Spleen (tissue), 11 donors: ENCODE measurements around the gene KCNJ4. TPM values are rescaled to one million over a fixed set of nuclear protein-coding genes. Genes with fewer than 3 reads are reported as not detected.
A peak's percentile ranks its signal among the peaks of the same experiment; 100 is the strongest.

Experiments used
- DNase-seq: peaks from one replicate; pipeline ENCODE4 v3.0.0-alpha.2; 2020
- H3K27ac ChIP-seq, 8 donors: fragments of 200-600 bp; sonication (generic) in 7 of 8; 1 replicate in 4 of 8; 2 replicates in 4 of 8; pipeline versions ENCODE4 v1.5.0 to v1.8.0; 2016 to 2021; ENCODE audit warnings: inconsistent platforms in 4 of 8, mild to moderate bottlenecking in 4 of 8, moderate library complexity in 1 of 8
- H3K27me3 ChIP-seq, 7 donors: fragments of 200-600 bp; sonication (generic) in 6 of 7; replicated peaks in 1 of 7; 1 replicate in 4 of 7; 2 replicates in 3 of 7; pipeline versions ENCODE4 v1.5.0 to v1.8.0; 2016 to 2021; ENCODE audit warnings: inconsistent platforms in 3 of 7, mild to moderate bottlenecking in 1 of 7
- H3K36me3 ChIP-seq, 6 donors: fragments of 200-600 bp; sonication (generic) in 5 of 6; 1 replicate in 4 of 6; 2 replicates in 2 of 6; pipeline versions ENCODE4 v1.5.0 to v1.8.0; 2016 to 2021; ENCODE audit warnings: inconsistent platforms in 2 of 6
- H3K4me1 ChIP-seq, 6 donors: fragments of 200-600 bp; sonication (generic) in 5 of 6; 1 replicate in 3 of 6; 2 replicates in 3 of 6; pipeline versions ENCODE4 v1.5.0 to v1.8.0; 2016 to 2021; ENCODE audit warnings: inconsistent platforms in 3 of 6
- H3K4me3 ChIP-seq, 8 donors: fragments of 200-600 bp; sonication (generic) in 7 of 8; 1 replicate in 4 of 8; 2 replicates in 4 of 8; pipeline versions ENCODE4 v1.5.0 to v1.8.0; 2016 to 2021; ENCODE audit warnings: inconsistent platforms in 4 of 8, mild to moderate bottlenecking in 4 of 8, moderate library complexity in 2 of 8
- H3K9me3 ChIP-seq, 8 donors: fragments of 200-600 bp; sonication (generic) in 7 of 8; 1 replicate in 4 of 8; 2 replicates in 4 of 8; pipeline versions ENCODE4 v1.5.0 to v1.8.0; 2016 to 2021; ENCODE audit warnings: inconsistent platforms in 4 of 8
- POLR2A ChIP-seq, 3 donors: fragments of 450-650 bp; IDR thresholded peaks; one replicate each; pipeline ENCODE4 v1.5.1; 2017; ENCODE audit warnings: antibody characterized with exemption in 3 of 3, mild to moderate bottlenecking in 1 of 3
- POLR2AphosphoS5 ChIP-seq, 3 donors: sonication (generic); formaldehyde crosslinking; IDR thresholded peaks; one replicate each; pipeline ENCODE4 v1.5.1; 2017; ENCODE audit warnings: antibody characterized with exemption in 3 of 3
- WGBS, 5 donors: extraction: QIAGEN DNeasy Blood & Tissue Kit in 3 of 5; methylation state at CpG; one replicate each; pipeline versions ENCODE4 v1.1.5 to v1.1.7; 2013 to 2018; 5-methylcytosine and 5-hydroxymethylcytosine counted together
- intact Hi-C: fragments of 100-400 bp; cut with DNase I; formaldehyde crosslinking; loops from one replicate; pipeline ENCODE4 v1.15.0; 2023; ENCODE audit warnings: low total_unique reads
- polyA plus RNA-seq, 3 donors: library from polyadenylated mRNA; stranded (reverse); fragments of 200-250 nt; gene quantifications; one replicate each; pipeline ENCODE4 v1.2.1, GENCODE V29; 2013
- total RNA-seq, 7 donors: library from RNA; depleted of rRNA in 3 of 7; stranded (reverse); fragments of >200 nt in 3 of 7; fragmentation: NEBNext Ultra II Directional in 4 of 7; extraction: Animal tissue kit (Norgen Biotek cat#: 25700) in 4 of 7; gene quantifications; one replicate each; pipeline versions ENCODE4 v1.1.0 to v1.2.1, GENCODE V29; 2016 to 2021
- TF ChIP-seq, protein P1 (sequence below), 11 experiments: fragments of 200-600 bp in 7 of 11; fragments of 450-650 bp in 4 of 11; sonication (generic) in 4 of 11; IDR thresholded peaks in 8 of 11; conservative IDR thresholded peaks in 3 of 11; 1 replicate in 7 of 11; 2 replicates in 4 of 11; pipeline versions ENCODE4 v1.4.0 to v1.8.0; 2016 to 2021; ENCODE audit warnings: antibody characterized with exemption in 11 of 11, inconsistent platforms in 4 of 11, mild to moderate bottlenecking in 1 of 11
- donor health status: healthy with polysubstance abuse.
- donor health status: DM: no; HTN: no; CAD: no; lungs with moderate emphysema.
- donor health status: DM: no; HTN: no; CAD: no.
- donor health status: Bipolar disorder and iron deficiency.
- donor health status: healthy.
- donor health status: DM: no; HTN: no; CAD: no.
- donor health status: DM: yes; HTN: yes; CAD: no.

Gene KCNJ4
- total and polyA plus RNA-seq, 10 donors: not detected

DNA sequence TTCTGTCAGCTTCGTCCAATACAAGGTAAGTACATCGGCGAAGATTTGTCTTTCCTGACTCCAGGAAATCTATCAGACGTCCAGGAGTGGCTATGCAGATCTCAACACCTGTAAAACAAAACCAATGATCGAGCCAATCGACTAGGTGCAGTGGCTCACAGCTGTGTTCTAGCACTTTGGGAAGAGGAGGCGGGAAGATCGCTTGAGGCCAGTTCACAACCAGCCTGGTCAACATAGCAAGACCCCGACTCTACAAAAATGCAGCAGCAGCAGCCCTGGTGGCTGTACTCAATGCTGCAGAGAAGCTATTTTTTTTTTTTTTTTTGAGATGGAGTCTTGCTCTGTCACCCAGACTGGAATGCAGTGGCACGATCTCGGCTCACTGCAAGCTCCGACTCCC, 39.9 kb upstream of the KCNJ4 start:
- no peaks in the 10 kb centered on the region for H3K27me3 ChIP-seq

DNA sequence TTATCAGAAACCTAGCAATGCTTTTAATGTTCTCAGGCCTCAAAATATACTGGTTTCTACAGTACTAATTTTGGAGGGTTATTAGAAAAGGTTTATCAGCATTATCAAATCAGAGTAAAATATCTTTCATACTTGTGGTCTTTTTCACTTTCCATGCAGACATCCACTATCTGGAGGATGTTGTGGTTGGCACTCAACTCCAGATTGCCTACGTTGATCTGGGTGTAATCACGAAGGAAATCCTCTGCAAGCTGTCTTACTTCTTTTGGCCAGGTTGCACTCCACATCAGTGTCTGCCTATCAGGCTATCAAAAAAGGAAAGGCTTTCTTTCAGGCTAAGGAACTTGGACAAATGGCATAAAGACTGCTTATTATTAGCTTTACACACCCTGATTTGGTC, 39.5 kb upstream of the KCNJ4 start:
- TF ChIP-seq POLR2A (IDR thresholded peaks at IDR 0.05) (no peak), POLR2AphosphoS5 (IDR thresholded peaks at IDR 0.05) (no peak)
- TF ChIP-seq, protein P1, sequence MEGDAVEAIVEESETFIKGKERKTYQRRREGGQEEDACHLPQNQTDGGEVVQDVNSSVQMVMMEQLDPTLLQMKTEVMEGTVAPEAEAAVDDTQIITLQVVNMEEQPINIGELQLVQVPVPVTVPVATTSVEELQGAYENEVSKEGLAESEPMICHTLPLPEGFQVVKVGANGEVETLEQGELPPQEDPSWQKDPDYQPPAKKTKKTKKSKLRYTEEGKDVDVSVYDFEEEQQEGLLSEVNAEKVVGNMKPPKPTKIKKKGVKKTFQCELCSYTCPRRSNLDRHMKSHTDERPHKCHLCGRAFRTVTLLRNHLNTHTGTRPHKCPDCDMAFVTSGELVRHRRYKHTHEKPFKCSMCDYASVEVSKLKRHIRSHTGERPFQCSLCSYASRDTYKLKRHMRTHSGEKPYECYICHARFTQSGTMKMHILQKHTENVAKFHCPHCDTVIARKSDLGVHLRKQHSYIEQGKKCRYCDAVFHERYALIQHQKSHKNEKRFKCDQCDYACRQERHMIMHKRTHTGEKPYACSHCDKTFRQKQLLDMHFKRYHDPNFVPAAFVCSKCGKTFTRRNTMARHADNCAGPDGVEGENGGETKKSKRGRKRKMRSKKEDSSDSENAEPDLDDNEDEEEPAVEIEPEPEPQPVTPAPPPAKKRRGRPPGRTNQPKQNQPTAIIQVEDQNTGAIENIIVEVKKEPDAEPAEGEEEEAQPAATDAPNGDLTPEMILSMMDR (IDR thresholded peaks at IDR 0.05 in 8 of 11, conservative IDR thresholded peaks at IDR 0.05 in 3 of 11): no peak
- H3K36me3 ChIP-seq: peaks cover 16 to 100% (median 99%) of the 10 kb centered on the region in 6 donors
- H3K4me3 ChIP-seq: no peak overlapping the region
- no peak for DNase-seq
- H3K9me3 ChIP-seq: no peaks in the 10 kb centered on the region
- intact Hi-C loops: no loop called here
- 26 to 50% (median 35%) methylated on average over 2 of the region's 2 CpGs for WGBS, 5 donors
- no peak overlapping the region for H3K27ac ChIP-seq
- peaks cover 6 to 97% (median 38%) of the 10 kb centered on the region in 6 donors for H3K4me1 ChIP-seq
- no peaks in the 10 kb centered on the region for H3K27me3 ChIP-seq

More for the DNA sequence above, 39.9 kb upstream of the KCNJ4 start:
- Histone ChIP-seq H3K4me3 (no peak overlapping the region), H3K36me3 (peaks cover 16 to 100% (median 99%) of the 10 kb centered on the region in 6 donors), H3K9me3 (no peaks in the 10 kb centered on the region), H3K4me1 (peaks cover 7 to 98% (median 41%) of the 10 kb centered on the region in 6 donors), H3K27ac (no peak overlapping the region)
- no peak for DNase-seq
- intact Hi-C loops: no loop called here
- TF ChIP-seq POLR2AphosphoS5 (IDR thresholded peaks at IDR 0.05) (peak in 1 of 3 donors; percentile 34), POLR2A (IDR thresholded peaks at IDR 0.05) (no peak)
- TF ChIP-seq, protein P1 (IDR thresholded peaks at IDR 0.05 in 8 of 11, conservative IDR thresholded peaks at IDR 0.05 in 3 of 11): no peak
- WGBS, 5 donors: 91 to 97% (median 94%) methylated on average over 12 of the region's 12 CpGs

DNA sequence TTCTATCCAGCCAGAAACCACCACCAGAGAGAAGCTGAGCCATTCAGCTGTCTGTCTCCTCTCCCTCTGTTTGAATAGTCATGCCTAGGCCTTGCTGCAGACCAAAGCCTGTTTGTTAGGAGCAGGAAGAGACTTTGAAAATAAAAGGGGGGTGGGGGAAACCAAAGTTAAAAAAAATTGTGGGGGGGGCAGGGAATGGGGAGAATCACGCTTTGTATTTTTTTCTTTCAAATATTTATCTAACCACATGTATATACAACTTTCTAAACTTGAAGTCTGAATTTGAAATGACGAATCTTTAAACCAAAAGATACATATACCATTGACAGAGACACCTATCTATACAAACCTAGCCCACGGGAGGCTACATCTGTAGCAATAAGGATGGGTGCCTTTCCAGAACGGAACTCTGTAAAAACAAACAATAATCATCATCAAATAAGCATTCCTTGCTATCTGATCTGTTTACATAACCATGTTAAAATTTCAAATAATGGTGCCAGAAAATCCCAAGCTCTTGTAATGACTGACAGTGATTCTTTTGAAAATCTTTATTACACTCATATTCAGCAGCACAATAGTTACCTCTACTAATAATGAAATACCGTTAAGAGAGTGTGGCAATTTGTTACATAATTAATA, 36.8 kb upstream of the KCNJ4 start:
- Histone ChIP-seq H3K36me3 (peaks cover 21 to 100% (median 100%) of the 10 kb centered on the region in 6 donors), H3K27me3 (no peaks in the 10 kb centered on the region), H3K4me3 (no peak overlapping the region), H3K9me3 (no peaks in the 10 kb centered on the region), H3K4me1 (peaks cover 3 to 95% (median 27%) of the 10 kb centered on the region in 6 donors), H3K27ac (no peak overlapping the region)
- TF ChIP-seq POLR2AphosphoS5 (IDR thresholded peaks at IDR 0.05) (no peak), POLR2A (IDR thresholded peaks at IDR 0.05) (no peak)
- TF ChIP-seq, protein P1 (IDR thresholded peaks at IDR 0.05 in 8 of 11, conservative IDR thresholded peaks at IDR 0.05 in 3 of 11): no peak
- WGBS, 5 donors: 77 to 92% (median 80%) methylated on average over 5 of the region's 5 CpGs
- intact Hi-C loops: no loop called here
- no peak for DNase-seq

DNA sequence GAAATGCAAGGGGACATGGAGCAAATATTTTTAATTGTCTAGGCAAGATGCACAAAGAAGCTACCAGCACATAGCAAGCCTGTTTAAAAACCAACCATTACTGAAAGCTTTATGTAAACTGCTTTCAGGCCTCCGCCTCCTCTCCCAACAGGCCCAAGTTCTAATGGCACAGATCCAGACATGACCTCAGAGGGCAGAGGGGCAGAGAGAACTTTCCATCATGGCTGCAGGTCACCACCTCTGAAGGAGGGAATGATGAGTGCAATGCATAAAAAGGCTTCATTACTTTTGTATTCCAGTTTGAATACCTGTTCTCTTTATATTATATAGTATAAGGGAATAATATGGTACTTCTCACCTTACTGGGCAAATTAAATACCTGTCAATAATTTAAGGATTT, 35.9 kb upstream of the KCNJ4 start:
- Histone ChIP-seq H3K36me3 (peaks cover 16 to 100% (median 100%) of the 10 kb centered on the region in 6 donors), H3K4me1 (peaks cover 0 to 95% (median 19%) of the 10 kb centered on the region in 6 donors), H3K4me3 (no peak overlapping the region), H3K27me3 (no peaks in the 10 kb centered on the region), H3K9me3 (no peaks in the 10 kb centered on the region), H3K27ac (peak overlapping the region in 4 of 8 donors; percentile 36 to 56 (median 43))
- intact Hi-C loops: no loop called here
- 70 to 96% (median 89%) methylated on average over 1 of the region's 1 CpG for WGBS, 5 donors
- peak in 1 of 3 donors; percentile 67 for TF ChIP-seq POLR2AphosphoS5 (IDR thresholded peaks at IDR 0.05)
- TF ChIP-seq POLR2A (IDR thresholded peaks at IDR 0.05): no peak
- DNase-seq: peak; percentile 19
